ENCODE measurements around the gene FBXW4.

FBXW4 gene

GRCh38 chr10:101564490-101564991 lies 130.4 kb downstream of the FBXW4 start:
- H3K9ac ChIP-seq (ENCODE audit: insufficient read length): no peak overlapping the region
- no peaks in the 10 kb centered on the region for H3K9me3 ChIP-seq (ENCODE audit: low read depth, low read length)
- no peak overlapping the region for H3K4me3 ChIP-seq
- TF ChIP-seq FOXP2 (optimal IDR thresholded peaks at IDR 0.05; ENCODE audit: control extremely low read depth, extremely low read length, insufficient read depth) (no peak), POLR2AphosphoS5 (IDR thresholded peaks at IDR 0.05; ENCODE audit: borderline replicate concordance, low read depth, low read length) (no peak), EZH2 (IDR thresholded peaks at IDR 0.05) (no peak)
- no peak overlapping the region for H3K27ac ChIP-seq
- no peak for DNase-seq (ENCODE audit: low read depth, low spot score)
- H3K36me3 ChIP-seq (ENCODE audit: insufficient read depth, low read length): no peaks in the 10 kb centered on the region

- TF ChIP-seq FOXP2 (optimal IDR thresholded peaks at IDR 0.05; ENCODE audit: control extremely low read depth, extremely low read length, insufficient read depth): no peak
- no peak for TF ChIP-seq EZH2 (IDR thresholded peaks at IDR 0.05)
- no peak for TF ChIP-seq POLR2AphosphoS5 (IDR thresholded peaks at IDR 0.05; ENCODE audit: borderline replicate concordance, low read depth, low read length)
- no peak for DNase-seq (ENCODE audit: low read depth, low spot score)
- H3K4me3 ChIP-seq: no peak overlapping the region
- no peaks in the 10 kb centered on the region for H3K9me3 ChIP-seq (ENCODE audit: low read depth, low read length)
- H3K36me3 ChIP-seq (ENCODE audit: insufficient read depth, low read length): no peaks in the 10 kb centered on the region
- H3K9ac ChIP-seq (ENCODE audit: insufficient read length): no peak overlapping the region
- no peak overlapping the region for H3K27ac ChIP-seq
These were observed 131.4 kb downstream of the FBXW4 start for GRCh38 chr10:101563497-101564040.

- TF ChIP-seq FOXP2 (optimal IDR thresholded peaks at IDR 0.05; ENCODE audit: control extremely low read depth, extremely low read length, insufficient read depth) (no peak), POLR2AphosphoS5 (IDR thresholded peaks at IDR 0.05; ENCODE audit: borderline replicate concordance, low read depth, low read length) (no peak), EZH2 (IDR thresholded peaks at IDR 0.05) (no peak)
- H3K9me3 ChIP-seq (ENCODE audit: low read depth, low read length): no peaks in the 10 kb centered on the region
- H3K36me3 ChIP-seq (ENCODE audit: insufficient read depth, low read length): no peaks in the 10 kb centered on the region
- H3K27ac ChIP-seq: no peak overlapping the region
- H3K4me3 ChIP-seq: no peak overlapping the region
- no peak overlapping the region for H3K9ac ChIP-seq (ENCODE audit: insufficient read length)
- no peak for DNase-seq (ENCODE audit: low read depth, low spot score)
These were observed 132.0 kb downstream of the FBXW4 start for GRCh38 chr10:101563007-101563406.

GRCh38 chr10:101562231-101562630 lies 132.7 kb downstream of the FBXW4 start:
- no peaks in the 10 kb centered on the region for H3K36me3 ChIP-seq (ENCODE audit: insufficient read depth, low read length)
- no peak for DNase-seq (ENCODE audit: low read depth, low spot score)
- H3K9me3 ChIP-seq (ENCODE audit: low read depth, low read length): no peaks in the 10 kb centered on the region
- no peak for TF ChIP-seq POLR2AphosphoS5 (IDR thresholded peaks at IDR 0.05; ENCODE audit: borderline replicate concordance, low read depth, low read length)
- TF ChIP-seq FOXP2 (optimal IDR thresholded peaks at IDR 0.05; ENCODE audit: control extremely low read depth, extremely low read length, insufficient read depth): no peak
- TF ChIP-seq EZH2 (IDR thresholded peaks at IDR 0.05): no peak
- H3K27ac ChIP-seq: no peak overlapping the region
- H3K9ac ChIP-seq (ENCODE audit: insufficient read length): no peak overlapping the region
- H3K4me3 ChIP-seq: no peak overlapping the region

- no peak for DNase-seq (ENCODE audit: low read depth, low spot score)
- no peak overlapping the region for H3K9ac ChIP-seq (ENCODE audit: insufficient read length)
- TF ChIP-seq EZH2 (IDR thresholded peaks at IDR 0.05): no peak
- TF ChIP-seq FOXP2 (optimal IDR thresholded peaks at IDR 0.05; ENCODE audit: control extremely low read depth, extremely low read length, insufficient read depth): no peak
- no peak for TF ChIP-seq POLR2AphosphoS5 (IDR thresholded peaks at IDR 0.05; ENCODE audit: borderline replicate concordance, low read depth, low read length)
- H3K9me3 ChIP-seq (ENCODE audit: low read depth, low read length): no peaks in the 10 kb centered on the region
- H3K4me3 ChIP-seq: no peak overlapping the region
- no peak overlapping the region for H3K27ac ChIP-seq
- H3K36me3 ChIP-seq (ENCODE audit: insufficient read depth, low read length): no peaks in the 10 kb centered on the region
These were observed 133.7 kb downstream of the FBXW4 start for GRCh38 chr10:101561068-101561915.
